PFSK-1 (cell line): Measurements from ENCODE around the gene MRPS18A.

Experiments used
- FOXP2 ChIP-seq: optimal IDR thresholded peaks from 2 replicates; pipeline ENCODE3; 2011; ENCODE audit warnings: borderline replicate concordance, control low read depth, inconsistent platforms; ENCODE audit not compliant: insufficient read depth; ENCODE audit errors: extremely low read length, extremely low read depth
- POLR2AphosphoS5 ChIP-seq: IDR thresholded peaks from 2 replicates; pipeline ENCODE4 v1.6.1; 2012; ENCODE audit warnings: low read depth, mild to moderate bottlenecking, control low read depth, low read length, moderate library complexity
- REST ChIP-seq, 2 experiments: IDR thresholded peaks; 2 replicates each; pipeline versions ENCODE4 v1.6.1 to v1.8.0; 2011 to 2012; ENCODE audit warnings: low read depth in 2 of 2, low read length in 2 of 2, control low read depth in 1 of 2, inconsistent platforms in 1 of 2, mild to moderate bottlenecking in 1 of 2, moderate library complexity in 1 of 2; ENCODE audit not compliant: insufficient read depth in 1 of 2
- SIN3A ChIP-seq: IDR thresholded peaks from 2 replicates; pipeline ENCODE4 v1.6.1; 2012; ENCODE audit warnings: mild to moderate bottlenecking, low read length, moderate library complexity, borderline replicate concordance; ENCODE audit not compliant: insufficient read depth
- TAF1 ChIP-seq: IDR thresholded peaks from 2 replicates; pipeline ENCODE4 v1.6.1; 2012; ENCODE audit warnings: low read length, control low read depth, borderline replicate concordance; ENCODE audit not compliant: insufficient read depth

Gene MRPS18A

GRCh38 chr6:43680308-43681200 is 7.0 kb downstream of the MRPS18A start:
- TF ChIP-seq TAF1 (no peak), POLR2AphosphoS5 (no peak), SIN3A (no peak), FOXP2 (no peak), REST (IDR thresholded peaks at IDR 0.05; ENCODE audit: insufficient read depth in 1 of 2, low read depth in 2 of 2, low read length in 2 of 2) (no peak)

GRCh38 chr6:43679057-43679456 is 8.5 kb downstream of the MRPS18A start:
- no peak for TF ChIP-seq TAF1
- no peak for TF ChIP-seq FOXP2
- no peak for TF ChIP-seq POLR2AphosphoS5
- no peak for TF ChIP-seq REST (IDR thresholded peaks at IDR 0.05; ENCODE audit: insufficient read depth in 1 of 2, low read depth in 2 of 2, low read length in 2 of 2)
- no peak for TF ChIP-seq SIN3A

- TF ChIP-seq FOXP2 (no peak), REST (IDR thresholded peaks at IDR 0.05; ENCODE audit: insufficient read depth in 1 of 2, low read depth in 2 of 2, low read length in 2 of 2) (no peak), SIN3A (no peak), POLR2AphosphoS5 (no peak), TAF1 (no peak)
These were observed 9.2 kb downstream of the MRPS18A start for GRCh38 chr6:43678341-43678740.

GRCh38 chr6:43677759-43678158 is 9.8 kb downstream of the MRPS18A start:
- no peak for TF ChIP-seq FOXP2
- no peak for TF ChIP-seq POLR2AphosphoS5
- no peak for TF ChIP-seq TAF1
- no peak for TF ChIP-seq SIN3A
- TF ChIP-seq REST (IDR thresholded peaks at IDR 0.05; ENCODE audit: insufficient read depth in 1 of 2, low read depth in 2 of 2, low read length in 2 of 2), result no peak
